ENCODE results near the gene KAZN.
A peak's percentile ranks its signal among the peaks of the same experiment; 100 is the strongest.

Gene KAZN

DNA sequence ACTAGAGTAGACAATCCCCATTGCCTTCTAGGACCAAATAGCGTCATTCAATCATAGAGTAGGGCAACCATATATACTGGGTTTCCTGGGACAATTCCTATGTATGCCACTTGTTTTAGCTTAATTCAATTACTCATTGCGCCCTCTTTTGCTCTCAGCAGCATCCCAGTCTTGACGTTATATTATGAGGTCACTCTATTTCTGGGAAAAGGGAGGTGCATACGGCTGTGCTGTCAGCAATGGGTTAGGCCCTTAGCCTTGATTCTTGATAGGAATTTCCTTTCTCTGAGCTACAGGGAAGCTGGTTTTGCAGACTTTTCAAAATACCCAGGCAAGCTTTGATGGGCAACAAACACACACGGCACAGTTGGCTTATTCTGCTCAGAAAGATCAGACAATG, 4.4 kb upstream of the KAZN start:
- DNase-seq (ENCODE audit: low read depth): no peak
- H3K4me3 ChIP-seq (ENCODE audit: control insufficient read depth, low read depth, low read length): no peak overlapping the region
- TF ChIP-seq, protein P1, sequence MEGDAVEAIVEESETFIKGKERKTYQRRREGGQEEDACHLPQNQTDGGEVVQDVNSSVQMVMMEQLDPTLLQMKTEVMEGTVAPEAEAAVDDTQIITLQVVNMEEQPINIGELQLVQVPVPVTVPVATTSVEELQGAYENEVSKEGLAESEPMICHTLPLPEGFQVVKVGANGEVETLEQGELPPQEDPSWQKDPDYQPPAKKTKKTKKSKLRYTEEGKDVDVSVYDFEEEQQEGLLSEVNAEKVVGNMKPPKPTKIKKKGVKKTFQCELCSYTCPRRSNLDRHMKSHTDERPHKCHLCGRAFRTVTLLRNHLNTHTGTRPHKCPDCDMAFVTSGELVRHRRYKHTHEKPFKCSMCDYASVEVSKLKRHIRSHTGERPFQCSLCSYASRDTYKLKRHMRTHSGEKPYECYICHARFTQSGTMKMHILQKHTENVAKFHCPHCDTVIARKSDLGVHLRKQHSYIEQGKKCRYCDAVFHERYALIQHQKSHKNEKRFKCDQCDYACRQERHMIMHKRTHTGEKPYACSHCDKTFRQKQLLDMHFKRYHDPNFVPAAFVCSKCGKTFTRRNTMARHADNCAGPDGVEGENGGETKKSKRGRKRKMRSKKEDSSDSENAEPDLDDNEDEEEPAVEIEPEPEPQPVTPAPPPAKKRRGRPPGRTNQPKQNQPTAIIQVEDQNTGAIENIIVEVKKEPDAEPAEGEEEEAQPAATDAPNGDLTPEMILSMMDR (conservative IDR thresholded peaks at IDR 0.05; ENCODE audit: control insufficient read depth, insufficient read depth, low read depth, low read length): no peak

DNA sequence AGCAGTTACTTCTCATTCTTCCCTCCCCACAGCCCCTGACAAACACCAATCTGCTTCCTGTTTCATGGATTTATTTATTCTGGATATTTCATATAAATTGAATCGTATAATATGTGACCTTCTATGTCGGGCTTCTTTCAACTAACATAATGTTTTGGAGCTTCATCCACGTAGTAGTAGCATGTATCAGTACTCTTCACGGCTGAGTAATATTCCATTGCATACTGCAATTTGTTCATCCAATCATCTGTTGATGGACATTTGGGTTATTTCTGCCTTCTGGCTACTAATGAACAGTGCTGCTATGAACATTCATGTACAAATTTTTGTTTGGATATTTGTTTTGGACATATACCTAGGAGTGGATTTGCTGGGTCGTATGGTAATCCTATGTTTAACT, 1.9 kb upstream of the KAZN start:
- no peak overlapping the region for H3K4me3 ChIP-seq (ENCODE audit: control insufficient read depth, low read depth, low read length)
- TF ChIP-seq, protein P1 (conservative IDR thresholded peaks at IDR 0.05; ENCODE audit: control insufficient read depth, insufficient read depth, low read depth, low read length): no peak
- DNase-seq (ENCODE audit: low read depth): no peak

DNA sequence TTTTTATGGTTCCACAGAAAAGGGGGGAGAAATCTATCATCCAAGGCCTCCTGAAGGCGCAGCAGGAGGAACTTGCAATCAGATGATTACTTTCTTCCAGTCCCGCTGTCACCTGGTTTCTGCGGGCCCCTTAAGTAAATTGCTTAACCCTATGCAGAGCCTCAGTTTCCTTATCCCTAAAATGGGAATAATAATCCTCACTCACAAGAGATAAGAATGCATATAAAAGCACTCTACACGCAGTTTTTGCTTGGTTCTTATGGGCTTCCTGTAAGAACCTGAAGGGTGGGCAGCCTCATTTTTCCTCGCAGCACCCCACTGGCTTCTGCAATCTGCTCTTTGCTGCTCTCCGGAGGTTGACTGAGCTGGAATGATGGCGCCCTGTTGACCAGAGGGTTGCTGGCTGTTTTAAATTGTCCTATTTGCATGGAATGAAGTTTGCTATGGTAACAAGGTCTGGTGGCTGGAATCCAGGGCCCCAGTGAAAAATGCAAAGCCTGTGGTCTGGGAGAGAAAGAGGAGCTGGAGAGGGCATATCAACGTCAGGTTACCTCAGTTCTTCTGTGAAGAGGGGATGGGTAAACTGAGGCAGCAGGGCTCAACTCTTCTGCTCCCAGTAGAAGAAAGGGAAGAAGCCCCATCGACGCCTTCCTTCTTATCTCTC, 1.0 kb upstream of the KAZN start:
- H3K4me3 ChIP-seq (ENCODE audit: control insufficient read depth, low read depth, low read length): no peak overlapping the region
- TF ChIP-seq, protein P1 (conservative IDR thresholded peaks at IDR 0.05; ENCODE audit: control insufficient read depth, insufficient read depth, low read depth, low read length): no peak
- DNase-seq (ENCODE audit: low read depth): no peak

DNA sequence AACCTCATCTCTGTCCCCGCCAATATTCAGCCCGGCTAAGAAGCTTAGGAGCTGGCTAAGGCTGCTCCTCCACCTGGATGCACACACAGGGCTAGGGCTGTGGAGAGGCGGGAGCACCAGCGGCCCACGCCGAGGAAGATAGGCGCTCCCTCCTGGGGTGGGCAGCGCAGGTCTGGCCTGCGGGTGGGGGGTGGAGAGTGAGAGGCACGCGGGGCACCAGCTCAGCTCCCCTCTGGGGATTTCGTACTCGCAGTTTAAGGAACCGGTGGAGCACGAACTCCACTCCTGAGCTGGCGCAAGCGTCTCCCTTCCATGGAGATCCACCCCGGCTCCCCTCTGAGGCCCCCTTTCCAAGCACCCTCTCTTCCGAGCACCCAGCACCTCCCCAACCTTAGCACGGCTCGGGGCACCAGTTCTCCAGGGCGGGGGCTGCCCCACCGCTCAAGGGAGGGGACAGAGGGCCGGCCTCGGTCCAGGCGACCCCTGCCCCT, 433 bp upstream of the KAZN start:
- no peak overlapping the region for H3K4me3 ChIP-seq (ENCODE audit: control insufficient read depth, low read depth, low read length)
- no peak for DNase-seq (ENCODE audit: low read depth)
- TF ChIP-seq, protein P1 (conservative IDR thresholded peaks at IDR 0.05; ENCODE audit: control insufficient read depth, insufficient read depth, low read depth, low read length): no peak

DNA sequence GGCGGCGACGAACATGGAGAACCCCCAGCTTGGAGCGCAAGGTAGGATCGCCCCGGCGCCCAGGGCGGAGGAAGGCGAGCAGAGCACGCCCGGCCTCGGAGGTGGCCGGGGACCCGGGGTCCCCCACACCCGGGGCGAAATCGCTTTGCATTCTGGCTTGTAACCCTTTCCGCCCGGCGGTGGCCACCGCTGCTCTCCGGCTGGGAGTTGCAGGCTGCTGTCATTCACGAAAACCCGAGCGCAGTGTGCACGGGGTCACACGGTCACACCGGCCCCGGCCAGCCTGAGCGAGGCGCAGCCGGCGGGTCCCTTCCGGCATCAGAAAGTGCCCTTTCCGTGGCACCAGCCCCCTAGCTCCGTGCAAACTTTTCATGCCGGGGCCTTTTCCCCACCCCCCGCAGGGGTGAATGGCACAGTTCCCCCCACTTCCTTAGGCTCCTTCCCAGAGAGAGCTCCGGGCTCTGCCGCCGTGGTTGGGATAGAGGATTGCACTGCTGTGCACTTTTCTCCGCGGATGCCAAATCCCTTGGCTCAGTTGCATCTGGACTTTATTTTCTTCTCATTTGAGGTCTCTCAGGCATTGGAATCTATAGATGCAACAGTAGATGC, 802 bp downstream of the KAZN start:
- DNase-seq (ENCODE audit: low read depth): no peak
- H3K4me3 ChIP-seq (ENCODE audit: control insufficient read depth, low read depth, low read length): peak overlapping the region; percentile 7
- TF ChIP-seq, protein P1 (conservative IDR thresholded peaks at IDR 0.05; ENCODE audit: control insufficient read depth, insufficient read depth, low read depth, low read length): no peak

DNA sequence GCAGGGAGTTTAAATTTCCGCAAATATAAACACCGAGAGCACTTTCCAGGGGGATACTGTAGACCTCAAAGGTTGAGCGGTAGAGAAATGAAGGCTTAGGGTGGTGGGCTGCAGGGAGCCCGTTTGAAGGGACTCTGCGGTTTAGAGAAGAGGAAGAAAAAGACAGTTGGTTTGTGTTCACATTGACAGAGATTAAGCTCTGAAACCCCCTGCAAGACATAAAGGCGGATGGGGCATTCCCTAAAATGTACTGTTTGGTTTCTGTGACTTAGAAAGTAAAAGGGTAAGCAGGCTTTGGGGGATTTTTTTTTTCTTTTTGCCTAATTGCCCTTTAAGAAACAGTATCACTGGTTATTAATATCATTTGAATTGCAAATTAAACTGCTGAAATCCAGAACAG, 1.3 kb downstream of the KAZN start:
- H3K4me3 ChIP-seq (ENCODE audit: control insufficient read depth, low read depth, low read length): no peak overlapping the region
- TF ChIP-seq, protein P1 (conservative IDR thresholded peaks at IDR 0.05; ENCODE audit: control insufficient read depth, insufficient read depth, low read depth, low read length): no peak
- no peak for DNase-seq (ENCODE audit: low read depth)

All from fibroblast of mammary gland (primary cell).